ENCODE measurements around the gene HOOK2. TPM values are rescaled to one million over a fixed set of nuclear protein-coding genes. Genes with fewer than 3 reads are reported as not detected.

HOOK2 gene
- total RNA-seq, 4 donors from 2014 or later, result 138 to 387 (median 215) TPM

- no peaks in the 10 kb centered on the region for H3K36me3 ChIP-seq
- no peaks in the 10 kb centered on the region for H3K27me3 ChIP-seq
- H3K4me3 ChIP-seq, result no peak overlapping the region
- intact Hi-C loops (cut with DNase I; ENCODE audit: low total_unique reads), result loop anchor here (10.0 kb wide), 1 partner anchor 368 kb away; the partner anchor contains the start of genes IER2 and STX10
- 87% methylated on average over 3 of the region's 3 CpGs; no CpG with 5 or more reads in 1 of the 2 donors for WGBS, 2 donors (ENCODE audit: low coverage in 1 of 2)
- H3K4me1 ChIP-seq, result peaks cover 46 to 81% (median 78%) of the 10 kb centered on the region in 4 donors
- H3K27ac ChIP-seq, result peak overlapping the region; percentile 97 to 99 (median 98)
- no peak for DNase-seq
- no peaks in the 10 kb centered on the region for H3K9me3 ChIP-seq
- no peak for TF ChIP-seq CTCF (IDR thresholded peaks at IDR 0.05)
- no peak for TF ChIP-seq POLR2AphosphoS5 (IDR thresholded peaks at IDR 0.05)
- TF ChIP-seq EP300 (IDR thresholded peaks at IDR 0.05; ENCODE audit: low read depth), result no peak
- no peak for TF ChIP-seq POLR2A (IDR thresholded peaks at IDR 0.05)
- in situ Hi-C loops (cut with MboI; ENCODE audit: low pct_ligation_motif_present in 1 of 4, low pct_unique_long_range_greater_than_20kb in 1 of 4, low sequenced_read_pairs in 3 of 4), result no loop called here
Measured at GRCh38 chr19:12786952-12787351, 11.6 kb upstream of the HOOK2 start.

- no peaks in the 10 kb centered on the region for H3K27me3 ChIP-seq
- in situ Hi-C loops (cut with MboI; ENCODE audit: low pct_ligation_motif_present in 1 of 4, low pct_unique_long_range_greater_than_20kb in 1 of 4, low sequenced_read_pairs in 3 of 4) (no loop called here), intact Hi-C loops (cut with DNase I; ENCODE audit: low total_unique reads) (loop anchor here (10.0 kb wide), 1 partner anchor 368 kb away; the partner anchor contains the start of genes IER2 and STX10)
- H3K9me3 ChIP-seq, result no peaks in the 10 kb centered on the region
- WGBS, 2 donors (ENCODE audit: low coverage in 1 of 2), result 39% methylated on average over 15 of the region's 18 CpGs; no CpG with 5 or more reads in 1 of the 2 donors
- peak overlapping the region; percentile 97 to 99 (median 98) for H3K27ac ChIP-seq
- no peak overlapping the region for H3K4me3 ChIP-seq
- TF ChIP-seq POLR2A (IDR thresholded peaks at IDR 0.05) (peak; percentile 46), EP300 (IDR thresholded peaks at IDR 0.05; ENCODE audit: low read depth) (peak; percentile 4), CTCF (IDR thresholded peaks at IDR 0.05) (no peak), POLR2AphosphoS5 (IDR thresholded peaks at IDR 0.05) (peak; percentile 8 to 48 (median 13))
- peak; percentile 86 for DNase-seq
- peaks cover 46 to 83% (median 80%) of the 10 kb centered on the region in 4 donors for H3K4me1 ChIP-seq
- H3K36me3 ChIP-seq, result no peaks in the 10 kb centered on the region
Measured at GRCh38 chr19:12786141-12786870, 11.0 kb upstream of the HOOK2 start.

GRCh38 chr19:12785431-12786031 lies 10.2 kb upstream of the HOOK2 start:
- WGBS, 2 donors (ENCODE audit: low coverage in 1 of 2), result 54% methylated on average over 4 of the region's 4 CpGs; no CpG with 5 or more reads in 1 of the 2 donors
- peak; percentile 41 for DNase-seq
- H3K27ac ChIP-seq, result peak overlapping the region; percentile 97 to 99 (median 98)
- H3K4me3 ChIP-seq, result no peak overlapping the region
- in situ Hi-C loops (cut with MboI; ENCODE audit: low pct_ligation_motif_present in 1 of 4, low pct_unique_long_range_greater_than_20kb in 1 of 4, low sequenced_read_pairs in 3 of 4) (no loop called here), intact Hi-C loops (cut with DNase I; ENCODE audit: low total_unique reads) (loop anchor here (10.0 kb wide), 1 partner anchor 369 kb away; the partner anchor contains the start of genes IER2 and STX10)
- TF ChIP-seq CTCF (IDR thresholded peaks at IDR 0.05), result no peak
- no peak for TF ChIP-seq EP300 (IDR thresholded peaks at IDR 0.05; ENCODE audit: low read depth)
- TF ChIP-seq POLR2AphosphoS5 (IDR thresholded peaks at IDR 0.05), result peak in 1 of 3 donors; percentile 12
- no peak for TF ChIP-seq POLR2A (IDR thresholded peaks at IDR 0.05)
- no peaks in the 10 kb centered on the region for H3K27me3 ChIP-seq
- no peaks in the 10 kb centered on the region for H3K9me3 ChIP-seq
- H3K4me1 ChIP-seq, result peaks cover 46 to 79% (median 74%) of the 10 kb centered on the region in 4 donors
- no peaks in the 10 kb centered on the region for H3K36me3 ChIP-seq

- Histone ChIP-seq H3K36me3 (no peaks in the 10 kb centered on the region), H3K4me3 (no peak overlapping the region), H3K4me1 (peaks cover 46 to 77% (median 71%) of the 10 kb centered on the region in 4 donors), H3K27me3 (no peaks in the 10 kb centered on the region), H3K9me3 (no peaks in the 10 kb centered on the region), H3K27ac (peak overlapping the region; percentile 97 to 99 (median 98))
- intact Hi-C loops (cut with DNase I; ENCODE audit: low total_unique reads) (loop anchor here (10.0 kb wide), 1 partner anchor 370 kb away; the partner anchor contains the start of genes IER2 and STX10), in situ Hi-C loops (cut with MboI; ENCODE audit: low pct_ligation_motif_present in 1 of 4, low pct_unique_long_range_greater_than_20kb in 1 of 4, low sequenced_read_pairs in 3 of 4) (no loop called here)
- 40 to 60% methylated on average over 1 to 5 of the region's 5 CpGs for WGBS, 2 donors (ENCODE audit: low coverage in 1 of 2)
- DNase-seq, result no peak
- no peak for TF ChIP-seq POLR2AphosphoS5 (IDR thresholded peaks at IDR 0.05)
Measured at GRCh38 chr19:12784871-12785430, 9.6 kb upstream of the HOOK2 start.

Measured in transverse colon (tissue), 4 donors.